IPS-18c (cell line): ENCODE data around the gene UROC1.
A peak's percentile ranks its signal among the peaks of the same experiment; 100 is the strongest.

Experiments used
- H3K4me3 ChIP-seq: 2 replicates; pipeline ENCODE4 v1.7.0; 2013; ENCODE audit warnings: low read depth, mild to moderate bottlenecking, low read length, moderate library complexity; ENCODE audit not compliant: insufficient read depth
- H3K9me3 ChIP-seq: one replicate; pipeline ENCODE4 v1.6.1; 2013; ENCODE audit warnings: mild to moderate bottlenecking, low read length, moderate library complexity; ENCODE audit not compliant: control insufficient read depth, insufficient read depth

Gene UROC1

GRCh38 chr3:126525091-126525852 lies 7.7 kb upstream of the UROC1 start:
- H3K9me3 ChIP-seq: no peaks in the 10 kb centered on the region
- no peak overlapping the region for H3K4me3 ChIP-seq

GRCh38 chr3:126524429-126524988 lies 6.9 kb upstream of the UROC1 start:
- no peaks in the 10 kb centered on the region for H3K9me3 ChIP-seq
- peak overlapping the region; percentile 67 for H3K4me3 ChIP-seq

GRCh38 chr3:126523745-126524428 lies 6.3 kb upstream of the UROC1 start, which contains the start of gene CHST13:
CHST13 (plus strand) TSS chr3:126524155; CDS start chr3:126524333, 178 bp downstream.
- peak within 1 kb of the TSS; percentile 67 for H3K4me3 ChIP-seq

GRCh38 chr3:126522363-126522788 lies 4.8 kb upstream of the UROC1 start:
- H3K9me3 ChIP-seq: no peaks in the 10 kb centered on the region
- H3K4me3 ChIP-seq: no peak overlapping the region

More at GRCh38 chr3:126523745-126524428, 6.3 kb upstream of the UROC1 start, which contains the start of gene CHST13:
- no peaks in the 10 kb centered on the region for H3K9me3 ChIP-seq

GRCh38 chr3:126521122-126521891 lies 3.7 kb upstream of the UROC1 start:
- no peak overlapping the region for H3K4me3 ChIP-seq

GRCh38 chr3:126519506-126520455 lies 2.2 kb upstream of the UROC1 start:
- Histone ChIP-seq H3K9me3 (no peaks in the 10 kb centered on the region), H3K4me3 (no peak overlapping the region)

More at GRCh38 chr3:126521122-126521891, 3.7 kb upstream of the UROC1 start:
- no peaks in the 10 kb centered on the region for H3K9me3 ChIP-seq

GRCh38 chr3:126518779-126519177 lies 1.2 kb upstream of the UROC1 start:
- H3K4me3 ChIP-seq: no peak overlapping the region
- no peaks in the 10 kb centered on the region for H3K9me3 ChIP-seq

- no peak overlapping the region for H3K4me3 ChIP-seq
- H3K9me3 ChIP-seq: no peaks in the 10 kb centered on the region
These were observed 609 bp upstream of the UROC1 start for GRCh38 chr3:126517986-126518778.

- H3K4me3 ChIP-seq: no peak overlapping the region
- H3K9me3 ChIP-seq: no peaks in the 10 kb centered on the region
These were observed 660 bp downstream of the UROC1 start for GRCh38 chr3:126516936-126517290.

GRCh38 chr3:126516152-126516935 lies 1.2 kb downstream of the UROC1 start:
- H3K4me3 ChIP-seq: no peak overlapping the region
- no peaks in the 10 kb centered on the region for H3K9me3 ChIP-seq

- Histone ChIP-seq H3K9me3 (no peaks in the 10 kb centered on the region), H3K4me3 (no peak overlapping the region)
These were observed 2.4 kb downstream of the UROC1 start for GRCh38 chr3:126515066-126515706.

GRCh38 chr3:126514161-126514560 lies 3.4 kb downstream of the UROC1 start:
- no peaks in the 10 kb centered on the region for H3K9me3 ChIP-seq
- no peak overlapping the region for H3K4me3 ChIP-seq

GRCh38 chr3:126512916-126513650 lies 4.5 kb downstream of the UROC1 start:
- Histone ChIP-seq H3K4me3 (no peak overlapping the region), H3K9me3 (no peaks in the 10 kb centered on the region)

- Histone ChIP-seq H3K4me3 (no peak overlapping the region), H3K9me3 (no peaks in the 10 kb centered on the region)
These were observed 5.5 kb downstream of the UROC1 start for GRCh38 chr3:126512026-126512425.
